HepG2 (cell line): ENCODE measurements around the gene HLCS. TPM values are rescaled to one million over a fixed set of nuclear protein-coding genes. Genes with fewer than 3 reads are reported as not detected.

Experiments used
- HMGA1 ChIP-seq: sonication (generic); formaldehyde crosslinking; conservative IDR thresholded peaks from 2 replicates; pipeline ENCODE4 v1.4.0; 2020; ENCODE audit warnings: missing genetic modification reagents
- IKZF4 ChIP-seq: sonication (generic); formaldehyde crosslinking; IDR thresholded peaks from 2 replicates; pipeline ENCODE4 v1.5.1; 2020; ENCODE audit warnings: borderline replicate concordance, mild to moderate bottlenecking, low read depth, missing genetic modification reagents; ENCODE audit errors: not compliant biosample characterization
- JUND ChIP-seq: sonication (generic); formaldehyde crosslinking; IDR thresholded peaks from 2 replicates; pipeline ENCODE4 v1.8.0; 2022; ENCODE audit warnings: mild to moderate bottlenecking, missing genetic modification reagents
- NFE2 ChIP-seq: sonication (generic); formaldehyde crosslinking; IDR thresholded peaks from 2 replicates; pipeline ENCODE4 v1.4.0; 2020; ENCODE audit warnings: missing genetic modification reagents
- NR2F2 ChIP-seq: IDR thresholded peaks from 2 replicates; pipeline ENCODE4 v1.6.1; 2012; ENCODE audit warnings: low read depth, inconsistent platforms, borderline replicate concordance
- RCOR2 ChIP-seq: IDR thresholded peaks from 2 replicates; pipeline ENCODE4 v1.6.1; 2016; ENCODE audit warnings: missing biosample characterization, missing genetic modification reagents
- RELA ChIP-seq: sonication (generic); formaldehyde crosslinking; IDR thresholded peaks from 2 replicates; pipeline ENCODE4 v1.4.0; 2020; ENCODE audit warnings: missing genetic modification reagents
- ZEB1 ChIP-seq: IDR thresholded peaks from 2 replicates; pipeline ENCODE4 v1.6.1; 2012; ENCODE audit warnings: mild to moderate bottlenecking, low read depth, inconsistent platforms; ENCODE audit not compliant: insufficient replicate concordance
- ZNF10 ChIP-seq: sonication (generic); formaldehyde crosslinking; IDR thresholded peaks from 2 replicates; pipeline ENCODE4 v1.4.0; 2020; ENCODE audit warnings: mild to moderate bottlenecking, low read depth, missing genetic modification reagents, borderline replicate concordance
- ZNF430 ChIP-seq: sonication (generic); formaldehyde crosslinking; IDR thresholded peaks from 2 replicates; pipeline ENCODE4 v1.9.0; 2021; ENCODE audit warnings: mild to moderate bottlenecking, missing genetic modification reagents
- ZNF549 ChIP-seq: sonication (generic); formaldehyde crosslinking; IDR thresholded peaks from 2 replicates; pipeline ENCODE4 v1.5.0; 2020; ENCODE audit warnings: missing genetic modification reagents
- ZNF629 ChIP-seq: sonication (generic); formaldehyde crosslinking; conservative IDR thresholded peaks from 2 replicates; pipeline ENCODE4 v1.5.0; 2020; ENCODE audit warnings: missing genetic modification reagents
- ZNF678 ChIP-seq: sonication (generic); formaldehyde crosslinking; IDR thresholded peaks from 2 replicates; pipeline ENCODE4 v1.4.0; 2020; ENCODE audit warnings: mild to moderate bottlenecking, missing genetic modification reagents
- polyA plus RNA-seq, 8 experiments: library from polyadenylated mRNA; depleted of rRNA in 3 of 8; stranded (reverse) in 7 of 8; unstranded in 1 of 8; fragments of >200 nt; fragmentation: Illumina TruSeq in 4 of 8; extraction: Trizol in 4 of 8; gene quantifications; 2 replicates each; pipeline versions ENCODE4 v1.2.1 to v1.2.3, GENCODE V29; 2011 to 2016; ENCODE audit warnings: low read depth in 4 of 8, missing spikeins in 1 of 8, mixed read lengths in 1 of 8; ENCODE audit not compliant: insufficient read depth in 1 of 8
- total RNA-seq, 5 experiments: library from RNA; depleted of rRNA; stranded (reverse); fragments of >200 nt; fragmentation: Illumina TruSeq; extraction: Trizol; gene quantifications; 2 replicates each; pipeline ENCODE4 v1.2.3, GENCODE V29; 2016; ENCODE audit warnings: low read depth in 1 of 5
- TF ChIP-seq, protein P1 (sequence below): sonication (generic); formaldehyde crosslinking; IDR thresholded peaks from 2 replicates; pipeline ENCODE4 v1.9.0; 2021; ENCODE audit warnings: missing genetic modification reagents, mild to moderate bottlenecking, borderline replicate concordance
- TF ChIP-seq, protein P2 (sequence below): sonication (generic); formaldehyde crosslinking; IDR thresholded peaks from 2 replicates; pipeline ENCODE4 v1.4.0; 2020; ENCODE audit warnings: missing genetic modification reagents
- TF ChIP-seq, protein P3 (sequence below): sonication (generic); formaldehyde crosslinking; IDR thresholded peaks from 2 replicates; pipeline ENCODE4 v1.4.0; 2020; ENCODE audit warnings: missing genetic modification reagents
- TF ChIP-seq, protein P4 (sequence below): sonication (generic); formaldehyde crosslinking; IDR thresholded peaks from 2 replicates; pipeline ENCODE4 v1.5.0; 2020; ENCODE audit warnings: missing genetic modification reagents, mild to moderate bottlenecking, borderline replicate concordance
- TF ChIP-seq, protein P5 (sequence below): sonication (generic); formaldehyde crosslinking; IDR thresholded peaks from 2 replicates; pipeline ENCODE4 v1.4.0; 2020; ENCODE audit warnings: missing genetic modification reagents, borderline replicate concordance

Gene HLCS
- total and polyA plus RNA-seq, 2 of the 13 experiments (the other 11 are each of a cell fraction or from before 2014, with no cell fraction given) = 7.9 to 12.3 TPM

DNA sequence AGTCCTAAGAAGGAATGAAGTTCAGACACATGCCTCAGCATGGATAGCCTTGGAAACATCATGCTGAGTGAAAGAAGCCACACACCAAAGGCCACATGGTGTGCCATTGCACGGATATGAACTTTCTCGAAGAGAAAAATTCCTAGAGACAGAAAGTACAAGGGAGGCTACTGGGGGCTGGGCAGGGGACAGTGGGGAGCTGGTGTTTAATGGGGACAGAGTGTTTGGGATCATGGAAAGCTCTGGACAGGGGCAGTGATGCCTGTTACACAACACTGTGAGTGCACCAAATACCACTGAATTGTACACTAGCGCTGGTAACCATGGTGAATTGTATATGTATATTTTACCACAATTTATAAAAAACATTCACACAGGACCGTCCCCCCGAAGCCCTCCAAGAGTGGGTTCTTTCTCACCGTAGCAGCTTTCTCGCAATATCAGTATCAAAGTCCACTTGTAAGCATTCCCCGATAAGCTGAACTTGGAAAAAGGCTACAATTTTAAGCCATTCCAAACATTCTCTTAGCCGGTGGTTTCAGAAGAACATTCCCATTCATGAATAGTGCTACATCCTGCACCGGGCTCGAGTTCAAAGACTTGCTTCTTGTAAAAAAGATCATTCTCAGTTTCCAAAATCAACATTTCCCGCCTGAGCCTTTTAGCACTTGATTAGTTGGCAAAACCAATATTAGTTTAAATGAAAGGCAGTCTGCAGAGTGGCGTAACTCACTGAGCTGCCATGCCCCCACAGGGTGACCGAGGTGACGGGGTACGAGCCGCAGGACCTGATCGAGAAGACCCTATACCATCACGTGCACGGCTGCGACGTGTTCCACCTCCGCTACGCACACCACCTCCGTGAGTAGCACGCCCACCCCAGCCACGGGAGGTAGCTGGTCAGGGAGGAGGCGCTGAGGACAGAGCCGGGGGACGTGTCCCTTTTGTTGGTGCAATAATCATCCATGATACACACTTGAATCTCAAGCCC is 235.9 kb downstream of the HLCS start (continued):
- TF ChIP-seq, protein P1, sequence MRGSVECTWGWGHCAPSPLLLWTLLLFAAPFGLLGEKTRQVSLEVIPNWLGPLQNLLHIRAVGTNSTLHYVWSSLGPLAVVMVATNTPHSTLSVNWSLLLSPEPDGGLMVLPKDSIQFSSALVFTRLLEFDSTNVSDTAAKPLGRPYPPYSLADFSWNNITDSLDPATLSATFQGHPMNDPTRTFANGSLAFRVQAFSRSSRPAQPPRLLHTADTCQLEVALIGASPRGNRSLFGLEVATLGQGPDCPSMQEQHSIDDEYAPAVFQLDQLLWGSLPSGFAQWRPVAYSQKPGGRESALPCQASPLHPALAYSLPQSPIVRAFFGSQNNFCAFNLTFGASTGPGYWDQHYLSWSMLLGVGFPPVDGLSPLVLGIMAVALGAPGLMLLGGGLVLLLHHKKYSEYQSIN (CRISPR knock-in tag) = no peak
- TF ChIP-seq IKZF4 (CRISPR knock-in tag) (no peak), JUND (CRISPR knock-in tag) (no peak), ZNF629 (CRISPR knock-in tag) (0 out of 2 replicates have a peak, but pooled peaks have one; percentile 22), HMGA1 (CRISPR knock-in tag) (no peak), ZNF430 (CRISPR knock-in tag) (no peak), ZNF10 (no peak), RELA (CRISPR knock-in tag) (no peak), NFE2 (CRISPR knock-in tag) (no peak), RCOR2 (CRISPR knock-in tag) (peak; percentile 38), ZEB1 (no peak), NR2F2 (peak; percentile 64; the same call in 1 of the 2 replicates), ZNF678 (CRISPR knock-in tag) (no peak), ZNF549 (no peak)
- TF ChIP-seq, protein P2, sequence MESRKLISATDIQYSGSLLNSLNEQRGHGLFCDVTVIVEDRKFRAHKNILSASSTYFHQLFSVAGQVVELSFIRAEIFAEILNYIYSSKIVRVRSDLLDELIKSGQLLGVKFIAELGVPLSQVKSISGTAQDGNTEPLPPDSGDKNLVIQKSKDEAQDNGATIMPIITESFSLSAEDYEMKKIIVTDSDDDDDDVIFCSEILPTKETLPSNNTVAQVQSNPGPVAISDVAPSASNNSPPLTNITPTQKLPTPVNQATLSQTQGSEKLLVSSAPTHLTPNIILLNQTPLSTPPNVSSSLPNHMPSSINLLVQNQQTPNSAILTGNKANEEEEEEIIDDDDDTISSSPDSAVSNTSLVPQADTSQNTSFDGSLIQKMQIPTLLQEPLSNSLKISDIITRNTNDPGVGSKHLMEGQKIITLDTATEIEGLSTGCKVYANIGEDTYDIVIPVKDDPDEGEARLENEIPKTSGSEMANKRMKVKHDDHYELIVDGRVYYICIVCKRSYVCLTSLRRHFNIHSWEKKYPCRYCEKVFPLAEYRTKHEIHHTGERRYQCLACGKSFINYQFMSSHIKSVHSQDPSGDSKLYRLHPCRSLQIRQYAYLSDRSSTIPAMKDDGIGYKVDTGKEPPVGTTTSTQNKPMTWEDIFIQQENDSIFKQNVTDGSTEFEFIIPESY = peak; percentile 46; the same call in 1 of the 2 replicates
- TF ChIP-seq, protein P3, sequence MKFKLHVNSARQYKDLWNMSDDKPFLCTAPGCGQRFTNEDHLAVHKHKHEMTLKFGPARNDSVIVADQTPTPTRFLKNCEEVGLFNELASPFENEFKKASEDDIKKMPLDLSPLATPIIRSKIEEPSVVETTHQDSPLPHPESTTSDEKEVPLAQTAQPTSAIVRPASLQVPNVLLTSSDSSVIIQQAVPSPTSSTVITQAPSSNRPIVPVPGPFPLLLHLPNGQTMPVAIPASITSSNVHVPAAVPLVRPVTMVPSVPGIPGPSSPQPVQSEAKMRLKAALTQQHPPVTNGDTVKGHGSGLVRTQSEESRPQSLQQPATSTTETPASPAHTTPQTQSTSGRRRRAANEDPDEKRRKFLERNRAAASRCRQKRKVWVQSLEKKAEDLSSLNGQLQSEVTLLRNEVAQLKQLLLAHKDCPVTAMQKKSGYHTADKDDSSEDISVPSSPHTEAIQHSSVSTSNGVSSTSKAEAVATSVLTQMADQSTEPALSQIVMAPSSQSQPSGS (CRISPR knock-in tag) = 0 out of 2 replicates have a peak, but pooled peaks have one; percentile 24
- TF ChIP-seq, protein P4, sequence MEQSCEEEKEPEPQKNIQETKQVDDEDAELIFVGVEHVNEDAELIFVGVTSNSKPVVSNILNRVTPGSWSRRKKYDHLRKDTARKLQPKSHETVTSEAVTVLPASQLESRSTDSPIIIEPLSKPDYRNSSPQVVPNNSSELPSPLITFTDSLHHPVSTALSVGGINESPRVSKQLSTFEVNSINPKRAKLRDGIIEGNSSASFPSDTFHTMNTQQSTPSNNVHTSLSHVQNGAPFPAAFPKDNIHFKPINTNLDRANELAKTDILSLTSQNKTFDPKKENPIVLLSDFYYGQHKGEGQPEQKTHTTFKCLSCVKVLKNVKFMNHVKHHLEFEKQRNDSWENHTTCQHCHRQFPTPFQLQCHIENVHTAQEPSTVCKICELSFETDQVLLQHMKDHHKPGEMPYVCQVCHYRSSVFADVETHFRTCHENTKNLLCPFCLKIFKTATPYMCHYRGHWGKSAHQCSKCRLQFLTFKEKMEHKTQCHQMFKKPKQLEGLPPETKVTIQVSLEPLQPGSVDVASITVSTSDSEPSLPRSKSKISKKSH (CRISPR knock-in tag) = no peak
- TF ChIP-seq, protein P5, sequence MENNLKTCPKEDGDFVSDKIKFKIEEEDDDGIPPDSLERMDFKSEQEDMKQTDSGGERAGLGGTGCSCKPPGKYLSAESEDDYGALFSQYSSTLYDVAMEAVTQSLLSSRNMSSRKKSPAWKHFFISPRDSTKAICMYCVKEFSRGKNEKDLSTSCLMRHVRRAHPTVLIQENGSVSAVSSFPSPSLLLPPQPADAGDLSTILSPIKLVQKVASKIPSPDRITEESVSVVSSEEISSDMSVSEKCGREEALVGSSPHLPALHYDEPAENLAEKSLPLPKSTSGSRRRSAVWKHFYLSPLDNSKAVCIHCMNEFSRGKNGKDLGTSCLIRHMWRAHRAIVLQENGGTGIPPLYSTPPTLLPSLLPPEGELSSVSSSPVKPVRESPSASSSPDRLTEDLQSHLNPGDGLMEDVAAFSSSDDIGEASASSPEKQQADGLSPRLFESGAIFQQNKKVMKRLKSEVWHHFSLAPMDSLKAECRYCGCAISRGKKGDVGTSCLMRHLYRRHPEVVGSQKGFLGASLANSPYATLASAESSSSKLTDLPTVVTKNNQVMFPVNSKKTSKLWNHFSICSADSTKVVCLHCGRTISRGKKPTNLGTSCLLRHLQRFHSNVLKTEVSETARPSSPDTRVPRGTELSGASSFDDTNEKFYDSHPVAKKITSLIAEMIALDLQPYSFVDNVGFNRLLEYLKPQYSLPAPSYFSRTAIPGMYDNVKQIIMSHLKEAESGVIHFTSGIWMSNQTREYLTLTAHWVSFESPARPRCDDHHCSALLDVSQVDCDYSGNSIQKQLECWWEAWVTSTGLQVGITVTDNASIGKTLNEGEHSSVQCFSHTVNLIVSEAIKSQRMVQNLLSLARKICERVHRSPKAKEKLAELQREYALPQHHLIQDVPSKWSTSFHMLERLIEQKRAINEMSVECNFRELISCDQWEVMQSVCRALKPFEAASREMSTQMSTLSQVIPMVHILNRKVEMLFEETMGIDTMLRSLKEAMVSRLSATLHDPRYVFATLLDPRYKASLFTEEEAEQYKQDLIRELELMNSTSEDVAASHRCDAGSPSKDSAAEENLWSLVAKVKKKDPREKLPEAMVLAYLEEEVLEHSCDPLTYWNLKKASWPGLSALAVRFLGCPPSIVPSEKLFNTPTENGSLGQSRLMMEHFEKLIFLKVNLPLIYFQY (CRISPR knock-in tag) = no peak
